Hematopoietic multipotent progenitor cell treated with erythropoietin and hydrocortisone succinate and interleukin-3 and kit ligand, for 6 days (in vitro differentiated cells): Measurements from ENCODE around the gene ARL8A.
A peak's percentile ranks its signal among the peaks of the same experiment; 100 is the strongest.
"Not testable (repeated sequence)": the region's sequence is repeated elsewhere in the genome, so short reads cannot be mapped to it uniquely, and the experiment has no call there.

ENCODE experiments used
- DNase-seq: peaks from one replicate; pipeline ENCODE4 v3.0.0-alpha.2; 2015

The ARL8A gene

GRCh38 chr1:202144402-202145067, at the start of gene ARL8A:
Gene ARL8A, minus strand, starts transcription at chr1:202144737. Its CDS starts 165 bp downstream, at chr1:202144572.
- DNase-seq, result peak; percentile 75

- no peak for DNase-seq
Measured at GRCh38 chr1:202194328-202194648, 49.8 kb upstream of the ARL8A start.

GRCh38 chr1:202193614-202194327, 49.2 kb upstream of the ARL8A start, which contains the start of gene LGR6:
Gene LGR6, plus strand, starts transcription at chr1:202193799. Its CDS starts 191 bp downstream, at chr1:202193990.
- DNase-seq, result no peak

GRCh38 chr1:202192770-202193613, 48.5 kb upstream of the ARL8A start:
- DNase-seq, result peak; percentile 76

- not testable (repeated sequence) for DNase-seq
Measured at GRCh38 chr1:202191391-202191790, 46.9 kb upstream of the ARL8A start.

- DNase-seq, result no peak
Measured at GRCh38 chr1:202189918-202190715, 45.6 kb upstream of the ARL8A start.

GRCh38 chr1:202189001-202189790, 44.7 kb upstream of the ARL8A start:
- DNase-seq, result peak; percentile 88

GRCh38 chr1:202187697-202188407, 43.3 kb upstream of the ARL8A start:
- no peak for DNase-seq

GRCh38 chr1:202187041-202187671, 42.6 kb upstream of the ARL8A start:
- no peak for DNase-seq

GRCh38 chr1:202186327-202186726, 41.8 kb upstream of the ARL8A start:
- no peak for DNase-seq

- peak; percentile 93 for DNase-seq
Measured at GRCh38 chr1:202184750-202185460, 40.4 kb upstream of the ARL8A start.

- DNase-seq, result no peak
Measured at GRCh38 chr1:202182040-202182877, 37.7 kb upstream of the ARL8A start.

GRCh38 chr1:202181586-202181985, 37.0 kb upstream of the ARL8A start:
- DNase-seq, result no peak

- DNase-seq, result not testable (repeated sequence)
Measured at GRCh38 chr1:202180751-202181139, 36.2 kb upstream of the ARL8A start.

- no peak for DNase-seq
Measured at GRCh38 chr1:202179828-202180750, 35.6 kb upstream of the ARL8A start.

- DNase-seq, result no peak
Measured at GRCh38 chr1:202176949-202177927, 32.7 kb upstream of the ARL8A start.

- DNase-seq, result no peak
Measured at GRCh38 chr1:202173993-202174392, 29.5 kb upstream of the ARL8A start.
